ENCODE data around the gene KLK7.

DNA sequence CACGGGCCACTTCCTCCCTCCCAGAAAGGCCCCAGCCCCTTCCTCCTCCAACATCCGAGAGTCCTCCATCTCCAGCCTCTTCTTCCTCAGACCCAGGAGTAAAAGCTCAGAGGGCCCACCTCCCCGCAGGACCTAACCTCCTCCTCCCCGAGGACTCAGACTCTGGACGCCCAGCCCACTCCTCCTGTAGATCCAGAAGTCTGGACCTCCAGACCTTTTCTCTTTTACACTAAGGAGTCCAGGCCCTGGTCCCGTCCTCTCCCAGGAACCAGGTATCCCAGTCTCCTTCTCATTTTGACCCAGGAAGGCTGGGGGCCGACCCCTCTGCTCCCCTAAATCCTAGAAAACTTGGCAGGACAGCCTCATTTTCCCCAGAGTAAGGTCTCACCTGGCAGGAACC, 19.6 kb upstream of the KLK7 start:
- TF ChIP-seq, protein P1, sequence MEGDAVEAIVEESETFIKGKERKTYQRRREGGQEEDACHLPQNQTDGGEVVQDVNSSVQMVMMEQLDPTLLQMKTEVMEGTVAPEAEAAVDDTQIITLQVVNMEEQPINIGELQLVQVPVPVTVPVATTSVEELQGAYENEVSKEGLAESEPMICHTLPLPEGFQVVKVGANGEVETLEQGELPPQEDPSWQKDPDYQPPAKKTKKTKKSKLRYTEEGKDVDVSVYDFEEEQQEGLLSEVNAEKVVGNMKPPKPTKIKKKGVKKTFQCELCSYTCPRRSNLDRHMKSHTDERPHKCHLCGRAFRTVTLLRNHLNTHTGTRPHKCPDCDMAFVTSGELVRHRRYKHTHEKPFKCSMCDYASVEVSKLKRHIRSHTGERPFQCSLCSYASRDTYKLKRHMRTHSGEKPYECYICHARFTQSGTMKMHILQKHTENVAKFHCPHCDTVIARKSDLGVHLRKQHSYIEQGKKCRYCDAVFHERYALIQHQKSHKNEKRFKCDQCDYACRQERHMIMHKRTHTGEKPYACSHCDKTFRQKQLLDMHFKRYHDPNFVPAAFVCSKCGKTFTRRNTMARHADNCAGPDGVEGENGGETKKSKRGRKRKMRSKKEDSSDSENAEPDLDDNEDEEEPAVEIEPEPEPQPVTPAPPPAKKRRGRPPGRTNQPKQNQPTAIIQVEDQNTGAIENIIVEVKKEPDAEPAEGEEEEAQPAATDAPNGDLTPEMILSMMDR (conservative IDR thresholded peaks at IDR 0.05; ENCODE audit: low read length) = no peak
- no peak for TF ChIP-seq EZH2phosphoT487 (IDR thresholded peaks at IDR 0.05; ENCODE audit: borderline replicate concordance)

All from Loucy (cell line).